ENCODE data around the gene GALNT9. TPM values are rescaled to one million over a fixed set of nuclear protein-coding genes. Genes with fewer than 3 reads are reported as not detected.

The GALNT9 gene
- total RNA-seq, 1 donor from 2014 or later = not detected

DNA sequence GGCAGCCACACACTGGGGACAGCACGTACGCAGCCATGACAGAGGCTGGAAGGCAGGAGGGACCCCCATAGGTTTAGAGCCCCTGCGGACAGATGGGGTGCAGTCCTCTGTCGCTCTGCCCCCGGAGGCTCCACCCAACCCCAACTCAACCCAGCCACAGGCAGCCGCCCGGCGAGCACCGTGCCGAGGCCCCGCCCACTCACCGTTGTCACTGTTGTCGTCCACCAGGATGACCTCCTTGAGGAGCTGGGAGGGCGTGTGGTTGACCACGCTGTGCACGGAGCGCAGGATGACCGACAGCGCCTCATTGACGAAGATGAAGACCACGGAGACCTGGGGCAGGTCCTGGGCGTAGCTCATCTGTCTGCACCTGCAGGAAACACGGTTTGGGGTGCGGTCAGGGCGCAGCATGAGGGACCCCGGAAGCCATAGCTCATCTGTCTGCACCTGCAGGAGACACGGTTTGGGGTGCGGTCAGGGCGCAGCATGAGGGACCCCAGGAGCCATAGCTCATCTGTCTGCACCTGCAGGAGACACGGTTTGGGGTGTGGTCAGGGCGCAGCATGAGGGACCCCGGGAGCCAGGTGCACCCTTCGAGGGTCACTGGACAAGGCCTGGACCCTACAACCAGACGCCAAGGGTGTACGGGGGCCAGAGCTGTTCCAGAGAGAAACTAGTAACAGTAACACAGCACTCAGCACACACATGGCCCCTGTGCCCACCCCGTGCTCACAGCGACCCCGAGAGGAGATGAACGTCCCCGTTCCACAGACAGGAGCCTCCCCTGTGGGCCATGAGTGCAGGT is 66.9 kb downstream of the GALNT9 start:
- Histone ChIP-seq H4K20me1 (ENCODE audit: low read depth) (no peaks in the 10 kb centered on the region), H3K4me3 (no peak overlapping the region), H2AFZ (replicated peaks) (no peak overlapping the region), H3K36me3 (no peaks in the 10 kb centered on the region), H3K4me2 (no peak overlapping the region), H3F3A (ENCODE audit: low read depth) (no peaks in the 10 kb centered on the region), H3K27me3 (peaks cover 60% of the 10 kb centered on the region), H3K4me1 (no peaks in the 10 kb centered on the region), H3K27ac (no peak overlapping the region), H3K9ac (no peak overlapping the region), H3K9me3 (ENCODE audit: low read depth) (no peaks in the 10 kb centered on the region), H3K79me2 (ENCODE audit: low read depth) (no peaks in the 10 kb centered on the region)
- peaks cover 14% of the 10 kb centered on the region for H3K4me1 Mint-ChIP-seq
- H3K4me3 Mint-ChIP-seq = no peak overlapping the region
- DNase-seq (ENCODE audit: low spot score) = no peak
- no peaks in the 10 kb centered on the region for H3K36me3 Mint-ChIP-seq
- no peak overlapping the region for H3K27ac Mint-ChIP-seq
- H3K27me3 Mint-ChIP-seq (ENCODE audit: insufficient read depth, low read depth) = peaks cover 22% of the 10 kb centered on the region
- H3K9me3 Mint-ChIP-seq = peaks cover 2% of the 10 kb centered on the region
- no peak for TF ChIP-seq EZH2phosphoT487 (IDR thresholded peaks at IDR 0.05)

DNA sequence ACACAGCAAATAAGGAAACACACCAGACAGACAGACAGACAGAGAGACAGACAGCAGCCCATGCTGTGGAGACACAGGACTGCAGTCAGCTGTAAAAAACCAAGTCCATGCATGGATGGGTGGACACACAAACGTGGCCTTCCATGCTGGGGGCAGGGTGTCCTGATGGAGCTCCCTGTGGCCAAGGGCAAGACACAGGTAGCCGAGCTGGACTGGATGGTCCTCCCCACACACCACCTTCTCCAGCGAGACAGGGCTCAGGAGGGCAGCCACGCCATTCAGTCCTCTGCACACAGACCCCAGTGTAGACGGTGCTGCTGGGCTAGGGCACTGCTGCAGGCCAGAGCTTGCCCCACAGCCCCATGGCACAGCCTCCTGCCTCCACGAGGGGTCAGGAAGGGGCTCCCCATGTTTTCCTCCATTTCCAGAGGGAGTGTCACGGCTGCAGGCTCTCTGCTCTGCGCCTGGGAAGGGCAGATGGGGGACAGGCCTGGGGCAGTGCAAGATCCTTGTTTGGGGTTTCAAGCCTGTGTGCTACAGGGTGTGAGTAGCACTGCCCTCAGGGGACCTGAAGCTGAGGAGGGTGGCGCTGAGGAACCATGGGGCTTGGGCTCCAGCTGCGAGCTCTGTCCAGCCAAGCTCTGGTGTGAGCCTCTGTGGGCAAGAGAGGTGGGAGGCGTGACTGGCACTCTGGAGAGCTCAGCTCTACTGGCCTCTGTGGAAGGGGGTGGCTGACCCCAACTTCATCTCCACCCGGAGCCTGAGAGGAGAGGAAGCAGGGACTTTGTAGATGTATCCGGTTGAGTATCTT is 67.9 kb downstream of the GALNT9 start:
- Histone ChIP-seq H3K27me3 (peaks cover 51% of the 10 kb centered on the region), H3K4me2 (no peak overlapping the region), H2AFZ (replicated peaks) (no peak overlapping the region), H3K36me3 (no peaks in the 10 kb centered on the region), H3F3A (ENCODE audit: low read depth) (no peaks in the 10 kb centered on the region), H3K9me3 (ENCODE audit: low read depth) (no peaks in the 10 kb centered on the region), H3K4me1 (no peaks in the 10 kb centered on the region), H3K4me3 (no peak overlapping the region), H3K27ac (no peak overlapping the region), H3K9ac (no peak overlapping the region), H4K20me1 (ENCODE audit: low read depth) (no peaks in the 10 kb centered on the region), H3K79me2 (ENCODE audit: low read depth) (no peaks in the 10 kb centered on the region)
- no peak for DNase-seq (ENCODE audit: low spot score)
- peaks cover 18% of the 10 kb centered on the region for H3K27me3 Mint-ChIP-seq (ENCODE audit: insufficient read depth, low read depth)
- TF ChIP-seq EZH2phosphoT487 (IDR thresholded peaks at IDR 0.05) (no peak), EZH2 (IDR thresholded peaks at IDR 0.05) (no peak)
- TF ChIP-seq, protein P1, sequence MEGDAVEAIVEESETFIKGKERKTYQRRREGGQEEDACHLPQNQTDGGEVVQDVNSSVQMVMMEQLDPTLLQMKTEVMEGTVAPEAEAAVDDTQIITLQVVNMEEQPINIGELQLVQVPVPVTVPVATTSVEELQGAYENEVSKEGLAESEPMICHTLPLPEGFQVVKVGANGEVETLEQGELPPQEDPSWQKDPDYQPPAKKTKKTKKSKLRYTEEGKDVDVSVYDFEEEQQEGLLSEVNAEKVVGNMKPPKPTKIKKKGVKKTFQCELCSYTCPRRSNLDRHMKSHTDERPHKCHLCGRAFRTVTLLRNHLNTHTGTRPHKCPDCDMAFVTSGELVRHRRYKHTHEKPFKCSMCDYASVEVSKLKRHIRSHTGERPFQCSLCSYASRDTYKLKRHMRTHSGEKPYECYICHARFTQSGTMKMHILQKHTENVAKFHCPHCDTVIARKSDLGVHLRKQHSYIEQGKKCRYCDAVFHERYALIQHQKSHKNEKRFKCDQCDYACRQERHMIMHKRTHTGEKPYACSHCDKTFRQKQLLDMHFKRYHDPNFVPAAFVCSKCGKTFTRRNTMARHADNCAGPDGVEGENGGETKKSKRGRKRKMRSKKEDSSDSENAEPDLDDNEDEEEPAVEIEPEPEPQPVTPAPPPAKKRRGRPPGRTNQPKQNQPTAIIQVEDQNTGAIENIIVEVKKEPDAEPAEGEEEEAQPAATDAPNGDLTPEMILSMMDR (IDR thresholded peaks at IDR 0.05) = no peak
- H3K27ac Mint-ChIP-seq = peak overlapping the region; percentile 53
- H3K4me1 Mint-ChIP-seq = peaks cover 14% of the 10 kb centered on the region
- H3K4me3 Mint-ChIP-seq = no peak overlapping the region
- peaks cover 2% of the 10 kb centered on the region for H3K9me3 Mint-ChIP-seq
- H3K36me3 Mint-ChIP-seq = no peaks in the 10 kb centered on the region

DNA sequence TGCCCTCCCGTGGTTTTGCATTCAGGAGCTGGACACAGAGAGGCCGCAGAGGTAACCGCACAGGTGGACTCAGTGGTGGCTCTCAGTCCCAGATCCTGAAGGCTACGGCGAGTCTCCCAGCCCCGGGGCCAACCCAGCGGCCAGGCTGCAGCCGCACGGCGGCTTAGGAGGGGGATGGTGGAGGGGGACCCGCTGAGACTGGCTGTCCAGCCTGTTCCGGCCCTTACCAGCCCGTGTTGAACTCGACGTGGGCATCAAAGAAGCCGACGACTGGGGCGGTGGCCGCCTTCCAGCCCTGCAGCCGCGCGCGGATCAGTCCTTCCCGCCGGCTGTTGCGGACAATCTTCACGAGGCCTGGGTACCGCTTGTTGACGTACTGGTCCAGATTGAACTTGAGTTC is 68.7 kb downstream of the GALNT9 start:
- H3K27me3 Mint-ChIP-seq (ENCODE audit: insufficient read depth, low read depth) = peaks cover 17% of the 10 kb centered on the region
- no peaks in the 10 kb centered on the region for H3K9me3 ChIP-seq (ENCODE audit: low read depth)
- no peak overlapping the region for H3K4me3 Mint-ChIP-seq

More for the DNA sequence above, 68.7 kb downstream of the GALNT9 start:
- H3K79me2 ChIP-seq (ENCODE audit: low read depth) = no peaks in the 10 kb centered on the region
- H3K4me2 ChIP-seq = no peak overlapping the region
- H3K4me1 ChIP-seq = no peaks in the 10 kb centered on the region
- no peak for DNase-seq (ENCODE audit: low spot score)
- H3K36me3 Mint-ChIP-seq = no peaks in the 10 kb centered on the region
- peaks cover 43% of the 10 kb centered on the region for H3K27me3 ChIP-seq
- no peaks in the 10 kb centered on the region for H4K20me1 ChIP-seq (ENCODE audit: low read depth)
- no peak overlapping the region for H3K4me3 ChIP-seq
- no peaks in the 10 kb centered on the region for H3K36me3 ChIP-seq
- no peak overlapping the region for H3K9ac ChIP-seq
- peaks cover 14% of the 10 kb centered on the region for H3K4me1 Mint-ChIP-seq
- H3K9me3 Mint-ChIP-seq = peaks cover 2% of the 10 kb centered on the region
- H3F3A ChIP-seq (ENCODE audit: low read depth) = no peaks in the 10 kb centered on the region
- TF ChIP-seq EZH2 (IDR thresholded peaks at IDR 0.05) (no peak), EZH2phosphoT487 (IDR thresholded peaks at IDR 0.05) (no peak)
- TF ChIP-seq, protein P1 (IDR thresholded peaks at IDR 0.05) = no peak
- no peak overlapping the region for H3K27ac Mint-ChIP-seq
- no peak overlapping the region for H3K27ac ChIP-seq
- H2AFZ ChIP-seq (replicated peaks) = no peak overlapping the region
